HG02763 (cell line): ENCODE measurements around the gene C3orf70.

Experiments used
- ATAC-seq: cut with Tn5 transposase; IDR thresholded peaks from one replicate; pipeline ENCODE4 v1.9.1; 2021; ENCODE audit warnings: mild to moderate bottlenecking, moderate library complexity; ENCODE audit not compliant: unreplicated experiment

C3orf70 gene

DNA sequence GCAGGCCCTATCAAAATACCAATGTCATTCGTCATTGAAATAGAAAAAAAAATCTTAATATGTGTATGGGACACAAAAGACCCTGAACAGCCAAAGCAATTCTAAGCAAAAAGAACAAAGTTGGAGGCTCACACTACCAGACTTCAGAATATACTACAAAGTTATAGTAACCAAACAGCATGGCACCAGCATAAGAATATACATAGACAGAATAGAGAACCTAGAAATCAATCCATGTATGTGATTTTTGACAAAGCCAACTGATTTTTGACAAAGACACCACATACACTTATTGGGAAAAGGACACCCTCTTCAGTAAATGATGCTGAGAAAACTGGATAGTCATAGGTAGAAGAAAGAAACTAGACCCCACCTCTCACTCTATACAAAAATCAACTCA is 95.0 kb downstream of the C3orf70 start:
- no peak for ATAC-seq

DNA sequence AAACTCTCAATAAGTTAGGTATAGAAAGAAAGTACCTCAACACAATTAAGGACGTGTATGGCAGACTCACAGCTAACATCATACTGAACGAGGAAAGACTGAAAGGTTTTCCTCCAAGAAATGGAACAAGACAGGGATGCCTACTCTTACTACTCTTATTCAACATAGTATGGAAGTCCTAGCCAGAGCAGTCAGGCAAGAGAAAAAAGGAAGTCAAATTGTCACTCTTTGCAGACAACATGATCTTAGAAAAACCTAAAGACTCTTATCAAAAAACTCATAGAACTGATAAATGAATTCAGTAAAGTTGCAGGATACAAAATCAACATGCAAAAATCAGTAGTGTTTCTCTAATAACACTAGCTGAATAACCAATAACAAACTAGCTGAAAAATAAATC is 96.0 kb downstream of the C3orf70 start:
- no peak for ATAC-seq

GRCh38 chr3:185052631-185053030 is 100.2 kb downstream of the C3orf70 start:
- no peak for ATAC-seq

GRCh38 chr3:185051801-185052200 is 101.1 kb downstream of the C3orf70 start:
- no peak for ATAC-seq

DNA sequence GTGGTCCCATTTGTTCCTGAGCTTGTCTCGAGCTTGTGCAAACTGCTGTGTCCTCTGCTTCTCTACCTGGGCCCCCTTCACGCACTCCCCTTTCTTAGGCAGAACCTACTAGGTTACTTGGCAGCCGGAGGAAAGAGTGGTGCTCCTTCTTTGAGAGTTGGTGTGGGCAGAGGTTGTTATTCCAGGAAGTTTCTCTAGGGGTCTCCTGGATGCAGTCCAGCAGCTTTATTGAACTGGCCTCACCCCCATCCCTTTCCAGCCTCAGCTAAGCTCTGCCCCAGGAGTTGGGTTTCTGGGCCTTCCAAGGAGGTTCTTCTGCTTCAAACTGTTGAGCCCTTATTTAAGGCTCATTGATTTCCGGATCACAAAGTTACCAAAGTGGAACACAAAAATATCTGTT is 103.2 kb downstream of the C3orf70 start:
- ATAC-seq = no peak

DNA sequence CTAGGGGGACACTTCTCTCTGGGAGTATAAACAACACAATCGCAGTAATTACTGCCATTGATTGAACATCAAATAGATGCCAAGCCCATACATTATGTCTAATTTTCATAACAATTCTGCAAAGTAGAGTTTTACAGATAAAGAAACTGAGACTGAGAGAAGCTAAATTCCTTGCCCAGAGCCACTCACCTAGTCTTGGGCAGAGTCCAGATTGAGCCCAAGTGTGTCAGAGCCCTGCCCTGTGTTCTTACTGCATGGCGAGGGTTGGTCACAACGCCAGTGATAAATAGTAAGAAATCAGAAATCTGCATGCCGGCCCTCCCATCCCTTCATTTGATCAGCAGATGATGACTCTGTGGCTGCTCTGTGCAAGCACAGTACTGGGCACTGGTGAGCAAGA is 106.3 kb downstream of the C3orf70 start:
- ATAC-seq = no peak

DNA sequence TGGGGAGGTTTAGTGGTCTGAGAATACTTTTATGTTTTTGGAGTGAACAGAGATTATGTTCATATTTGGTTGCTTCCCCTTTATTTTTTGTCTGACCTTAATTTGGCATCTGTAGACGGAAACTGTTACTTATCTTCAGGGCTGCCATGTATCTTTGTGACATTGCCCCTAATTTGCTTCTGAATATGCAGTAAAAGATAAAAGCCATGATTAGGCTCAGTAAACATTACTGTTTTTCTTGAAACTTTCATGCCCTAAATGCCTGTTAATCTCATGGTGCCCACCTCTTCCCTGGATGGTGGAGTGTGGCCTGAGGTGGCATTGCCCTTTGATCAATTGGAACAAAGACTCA is 106.7 kb downstream of the C3orf70 start:
- ATAC-seq = no peak

DNA sequence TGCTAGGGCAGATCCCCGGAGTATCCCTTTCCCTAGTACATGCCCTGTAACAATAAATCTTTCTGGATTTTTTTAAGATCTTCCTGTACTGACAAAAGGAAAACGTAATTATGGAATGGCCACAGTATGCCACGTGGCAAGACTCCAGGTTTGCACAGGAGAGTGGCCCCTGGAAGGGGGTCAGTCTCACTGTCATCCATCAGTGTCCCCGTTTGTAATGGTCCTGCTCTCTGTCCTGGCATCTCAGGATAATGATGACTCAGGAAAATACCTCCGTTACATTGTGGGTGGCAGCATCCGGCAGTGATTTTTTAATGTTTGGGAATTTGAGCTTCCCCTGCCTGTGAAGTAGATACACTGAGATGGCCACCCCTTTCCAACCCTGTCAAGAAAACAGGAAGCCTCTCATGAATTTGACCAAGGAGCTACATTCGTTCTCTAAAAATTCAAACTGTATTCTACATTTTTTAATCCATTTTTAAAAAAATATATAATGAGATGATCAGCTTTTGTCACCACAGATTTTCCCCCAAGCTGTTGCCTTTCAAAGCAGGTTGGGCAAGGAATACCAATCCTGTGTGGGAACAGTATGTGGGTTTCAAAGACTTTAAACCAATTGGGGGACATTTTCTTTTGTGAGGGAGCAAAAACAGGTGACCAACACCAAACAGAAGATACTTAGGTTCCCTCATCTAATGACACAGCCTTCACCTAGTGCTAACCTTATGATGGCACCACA is 110.4 kb downstream of the C3orf70 start:
- no peak for ATAC-seq

- no peak for ATAC-seq
Observed at GRCh38 chr3:185041540-185041939, 111.3 kb downstream of the C3orf70 start.

DNA sequence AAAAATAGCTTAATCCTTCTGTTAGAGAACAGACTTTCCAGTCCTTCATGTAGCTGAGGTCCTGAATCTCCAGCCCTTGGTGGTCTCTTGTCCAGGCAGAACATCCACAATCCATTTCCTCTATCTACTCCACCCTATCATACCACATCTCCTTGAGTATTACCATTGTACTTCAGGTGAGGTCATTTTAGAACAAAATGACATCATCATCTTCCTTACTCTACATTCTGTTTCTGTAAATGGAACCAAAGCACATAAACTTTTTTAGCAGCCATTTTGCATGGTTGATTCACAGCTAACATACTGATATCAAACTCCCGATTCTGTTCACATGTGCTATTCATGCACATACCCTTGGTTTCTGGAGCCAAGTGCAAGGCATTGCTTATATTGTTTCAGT is 112.4 kb downstream of the C3orf70 start:
- ATAC-seq = no peak

- no peak for ATAC-seq
Observed at GRCh38 chr3:185037801-185038200, 115.1 kb downstream of the C3orf70 start.

DNA sequence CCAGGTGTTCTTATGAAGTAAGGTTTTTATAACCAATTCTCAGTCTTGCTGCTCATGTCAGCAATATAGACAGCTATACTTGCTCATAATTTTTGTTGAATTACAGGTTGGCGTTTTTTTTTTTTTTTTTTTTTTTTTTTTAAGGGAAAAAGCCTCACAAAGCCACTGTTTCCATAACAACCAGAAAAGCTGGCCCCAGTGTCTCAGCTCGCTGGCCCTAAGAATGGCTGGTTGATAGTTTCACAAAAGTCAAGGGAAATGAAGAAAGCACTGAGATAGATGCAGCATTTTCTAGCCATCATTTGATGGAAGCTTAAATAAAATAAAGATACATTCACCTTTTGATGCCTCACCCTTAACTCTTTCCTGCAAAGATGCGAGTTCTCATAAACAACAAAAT is 121.9 kb downstream of the C3orf70 start:
- ATAC-seq = no peak

GRCh38 chr3:185030399-185030798 is 122.5 kb downstream of the C3orf70 start:
- no peak for ATAC-seq

- ATAC-seq = no peak
Observed at GRCh38 chr3:185029086-185029485, 123.8 kb downstream of the C3orf70 start.

DNA sequence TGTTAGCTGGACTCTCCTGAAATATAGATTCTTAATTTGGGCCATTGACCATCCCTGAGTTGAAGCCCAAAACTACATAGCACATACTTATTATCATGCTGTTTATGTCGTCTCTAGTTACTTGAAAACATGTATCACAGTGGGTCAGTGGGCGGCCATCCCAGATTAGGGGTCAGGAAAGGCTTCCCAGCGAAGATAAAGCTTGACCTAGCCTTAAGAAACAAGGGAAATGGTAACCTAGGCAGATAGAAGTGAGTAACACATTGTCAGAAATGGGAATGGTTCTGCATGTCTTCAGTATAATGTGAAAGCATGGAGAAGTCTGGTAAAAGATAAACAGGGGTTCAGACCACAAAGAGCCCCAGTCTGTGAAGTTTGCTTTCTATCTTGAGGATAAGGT is 124.7 kb downstream of the C3orf70 start:
- ATAC-seq = no peak
